HepG2 (cell line): ENCODE results near the gene NARF. TPM values are rescaled to one million over a fixed set of nuclear protein-coding genes. Genes with fewer than 3 reads are reported as not detected.

ENCODE experiments used
- DMTF1 ChIP-seq: sonication (generic); formaldehyde crosslinking; IDR thresholded peaks from 2 replicates; pipeline ENCODE4 v1.4.0; 2020; ENCODE audit warnings: mild to moderate bottlenecking, missing genetic modification reagents
- GRHL1 ChIP-seq: sonication (generic); formaldehyde crosslinking; conservative IDR thresholded peaks from 2 replicates; pipeline ENCODE4 v1.8.0; 2022; ENCODE audit warnings: missing genetic modification reagents
- JUND ChIP-seq: sonication (generic); formaldehyde crosslinking; IDR thresholded peaks from 2 replicates; pipeline ENCODE4 v1.8.0; 2022; ENCODE audit warnings: mild to moderate bottlenecking, missing genetic modification reagents
- MBNL3 ChIP-seq: fragments of 250-450 bp; sonication (Bioruptor Pico); conservative IDR thresholded peaks from 2 replicates; pipeline ENCODE4 v1.8.0; 2022; ENCODE audit warnings: mild to moderate bottlenecking, inconsistent platforms
- MIER2 ChIP-seq: IDR thresholded peaks from 2 replicates; pipeline ENCODE4 v1.6.1; 2016; ENCODE audit warnings: missing biosample characterization, missing genetic modification reagents
- MXD4 ChIP-seq: IDR thresholded peaks from 2 replicates; pipeline ENCODE4 v1.6.1; 2016; ENCODE audit warnings: mild to moderate bottlenecking, missing biosample characterization, missing genetic modification reagents
- PHB2 ChIP-seq: fragments of 450-650 bp; IDR thresholded peaks from 2 replicates; pipeline ENCODE4 v1.6.1; 2018; ENCODE audit not compliant: partially characterized antibody
- SAP130 ChIP-seq: IDR thresholded peaks from 2 replicates; pipeline ENCODE4 v1.6.1; 2016; ENCODE audit warnings: low read depth
- SKIL ChIP-seq: sonication (generic); formaldehyde crosslinking; IDR thresholded peaks from 2 replicates; pipeline ENCODE4 v1.8.0; 2022; ENCODE audit warnings: missing genetic modification reagents, mild to moderate bottlenecking, moderate library complexity, borderline replicate concordance
- TOE1 ChIP-seq: sonication (generic); formaldehyde crosslinking; IDR thresholded peaks from 2 replicates; pipeline ENCODE4 v1.4.0; 2020; ENCODE audit warnings: mild to moderate bottlenecking, missing genetic modification reagents
- TRAFD1 ChIP-seq: sonication (generic); formaldehyde crosslinking; IDR thresholded peaks from 2 replicates; pipeline ENCODE4 v1.5.1; 2020; ENCODE audit warnings: missing genetic modification reagents, mild to moderate bottlenecking, borderline replicate concordance
- U2AF2 ChIP-seq: fragments of 200-400 bp; formaldehyde crosslinking; IDR thresholded peaks from 2 replicates; pipeline ENCODE4 v1.6.1; 2017; ENCODE audit warnings: low read depth, mild to moderate bottlenecking, low read length
- ZEB1 ChIP-seq: IDR thresholded peaks from 2 replicates; pipeline ENCODE4 v1.6.1; 2012; ENCODE audit warnings: mild to moderate bottlenecking, low read depth, inconsistent platforms; ENCODE audit not compliant: insufficient replicate concordance
- ZFP91 ChIP-seq: sonication (generic); formaldehyde crosslinking; IDR thresholded peaks from 2 replicates; pipeline ENCODE4 v1.9.0; 2022; ENCODE audit warnings: missing genetic modification reagents, mild to moderate bottlenecking, borderline replicate concordance
- ZKSCAN8 ChIP-seq: IDR thresholded peaks from 2 replicates; pipeline ENCODE4 v1.6.1; 2016; ENCODE audit warnings: borderline replicate concordance, missing genetic modification reagents, missing compliant biosample characterization
- ZMAT5 ChIP-seq: sonication (generic); formaldehyde crosslinking; IDR thresholded peaks from 2 replicates; pipeline ENCODE4 v1.5.0; 2020; ENCODE audit warnings: mild to moderate bottlenecking, low read depth, missing genetic modification reagents, borderline replicate concordance
- ZNF101 ChIP-seq: sonication (generic); formaldehyde crosslinking; IDR thresholded peaks from 2 replicates; pipeline ENCODE4 v1.4.0; 2020; ENCODE audit warnings: mild to moderate bottlenecking, low read depth, missing genetic modification reagents, borderline replicate concordance
- ZNF138 ChIP-seq: sonication (generic); formaldehyde crosslinking; IDR thresholded peaks from 2 replicates; pipeline ENCODE4 v1.5.0; 2020; ENCODE audit warnings: mild to moderate bottlenecking, low read depth, missing genetic modification reagents
- ZNF547 ChIP-seq: sonication (generic); formaldehyde crosslinking; IDR thresholded peaks from 2 replicates; pipeline ENCODE4 v1.5.1; 2020; ENCODE audit warnings: mild to moderate bottlenecking, missing genetic modification reagents
- polyA plus RNA-seq, 8 experiments: library from polyadenylated mRNA; depleted of rRNA in 3 of 8; stranded (reverse) in 7 of 8; unstranded in 1 of 8; fragments of >200 nt; fragmentation: Illumina TruSeq in 4 of 8; extraction: Trizol in 4 of 8; gene quantifications; 2 replicates each; pipeline versions ENCODE4 v1.2.1 to v1.2.3, GENCODE V29; 2011 to 2016; ENCODE audit warnings: low read depth in 4 of 8, missing spikeins in 1 of 8, mixed read lengths in 1 of 8; ENCODE audit not compliant: insufficient read depth in 1 of 8
- total RNA-seq, 5 experiments: library from RNA; depleted of rRNA; stranded (reverse); fragments of >200 nt; fragmentation: Illumina TruSeq; extraction: Trizol; gene quantifications; 2 replicates each; pipeline ENCODE4 v1.2.3, GENCODE V29; 2016; ENCODE audit warnings: low read depth in 1 of 5

NARF gene
- total and polyA plus RNA-seq, 2 of the 13 experiments (the other 11 are each of a cell fraction or from before 2014, with no cell fraction given) = 61.1 to 144 TPM

GRCh38 chr17:82458179-82458884 lies at the start of gene NARF (continued):
- TF ChIP-seq ZMAT5 (CRISPR knock-in tag) (no peak), PHB2 (no peak), ZNF138 (CRISPR knock-in tag) (peak; percentile 60; the same call in 1 of the 2 replicates), ZKSCAN8 (no peak; the same call in 1 of the 2 replicates), GRHL1 (CRISPR knock-in tag) (no peak), SKIL (CRISPR knock-in tag) (no peak), U2AF2 (no peak), DMTF1 (CRISPR knock-in tag) (peak; percentile 92; the same call in 1 of the 2 replicates), ZNF101 (CRISPR knock-in tag) (peak; percentile 65; the same call in 1 of the 2 replicates), MBNL3 (CRISPR knock-in tag) (no peak), TRAFD1 (CRISPR knock-in tag) (no peak), JUND (CRISPR knock-in tag) (no peak), TOE1 (peak; percentile 87; the same call in 1 of the 2 replicates), ZNF547 (CRISPR knock-in tag) (peak; percentile 95), SAP130 (CRISPR knock-in tag) (peak; percentile 92), ZEB1 (no peak), MXD4 (CRISPR knock-in tag) (peak; percentile 92), ZFP91 (CRISPR knock-in tag) (peak; percentile 94; the same call in 1 of the 2 replicates), MIER2 (CRISPR knock-in tag) (no peak)
